Effector memory CD8-positive, alpha-beta T cell (primary cell): ENCODE measurements around the gene TNFAIP6.
"Not testable (repeated sequence)": the region's sequence is repeated elsewhere in the genome, so short reads cannot be mapped to it uniquely, and the experiment has no call there.

ENCODE experiments used
- ATAC-seq: fragments of 150-1000 bp; cut with Tn5 transposase; replicated peaks from 2 replicates; pipeline ENCODE4 v1.10.0; 2021; ENCODE audit warnings: mild to moderate bottlenecking, moderate library complexity
- DNase-seq, 3 experiments: peaks; one replicate each; pipeline ENCODE4 v3.0.0; 2021
- H3K27ac Mint-ChIP-seq, 2 donors: one replicate each; pipeline ENCODE4 v1.8.0; 2022; ENCODE audit warnings: mild to moderate bottlenecking in 2 of 2, mixed read lengths in 2 of 2, moderate library complexity in 2 of 2
- H3K27me3 Mint-ChIP-seq, 2 donors: one replicate each; pipeline ENCODE4 v1.8.0; 2022; ENCODE audit warnings: mixed read lengths in 2 of 2
- H3K36me3 Mint-ChIP-seq: one replicate; pipeline ENCODE4 v1.8.0; 2022; ENCODE audit warnings: mild to moderate bottlenecking, moderate library complexity, mixed read lengths; ENCODE audit not compliant: insufficient read depth
- H3K4me1 Mint-ChIP-seq, 2 donors: one replicate each; pipeline ENCODE4 v1.8.0; 2022; ENCODE audit warnings: low read depth in 2 of 2, mixed read lengths in 2 of 2
- H3K4me3 Mint-ChIP-seq, 2 donors: one replicate each; pipeline ENCODE4 v1.8.0; 2022; ENCODE audit warnings: mild to moderate bottlenecking in 2 of 2, mixed read lengths in 2 of 2, moderate library complexity in 2 of 2
- H3K9me3 Mint-ChIP-seq, 2 donors: one replicate each; pipeline ENCODE4 v1.8.0; 2022; ENCODE audit warnings: mixed read lengths in 2 of 2

TNFAIP6 gene

DNA sequence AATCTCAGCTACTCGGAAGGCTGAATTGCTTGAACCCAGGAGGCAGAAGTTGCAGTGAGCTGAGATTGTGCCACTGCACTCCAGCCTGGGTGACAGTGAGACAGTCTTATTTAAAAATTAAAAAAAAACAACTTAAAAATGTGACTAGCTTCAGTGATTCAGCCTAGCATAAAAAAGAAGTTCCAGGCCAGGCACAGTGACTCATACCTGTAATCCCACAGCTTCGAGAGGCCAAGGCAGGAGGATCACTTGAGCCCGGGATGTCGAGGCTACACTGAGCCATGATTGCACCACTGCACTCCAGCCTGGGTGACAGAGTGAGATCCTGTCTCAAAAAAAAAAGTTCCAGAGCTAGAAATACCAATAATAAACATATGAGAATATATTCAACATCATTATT lies 13.2 kb upstream of the TNFAIP6 start:
- H3K36me3 Mint-ChIP-seq, ATAC-seq, H3K4me1 Mint-ChIP-seq, DNase-seq, H3K9me3 Mint-ChIP-seq, H3K27ac Mint-ChIP-seq, H3K4me3 Mint-ChIP-seq: not testable (repeated sequence)
- H3K27me3 Mint-ChIP-seq = peaks cover 6 to 13% of the 10 kb centered on the region in 2 donors

DNA sequence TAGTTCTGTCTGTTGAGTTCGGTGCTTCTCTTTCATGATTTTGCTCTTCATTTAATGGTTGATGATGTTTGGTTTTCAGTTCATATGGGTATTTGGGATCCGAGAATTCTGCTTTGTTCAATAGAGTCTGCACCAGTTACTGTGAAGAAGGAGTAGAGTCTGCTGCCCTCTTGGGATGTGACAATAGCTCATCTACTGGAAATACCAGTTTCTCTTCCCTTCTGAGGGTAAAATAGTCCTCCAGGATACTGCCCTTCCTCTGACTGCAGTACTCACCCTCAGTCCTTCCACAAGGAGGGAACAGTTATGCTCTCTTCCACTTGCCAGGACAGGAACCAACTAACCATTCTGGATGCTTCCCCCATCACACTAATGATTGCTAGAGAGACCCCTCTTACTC lies 12.5 kb upstream of the TNFAIP6 start:
- DNase-seq (no peak), ATAC-seq (no peak)
- Mint-ChIP-seq H3K36me3 (no peaks in the 10 kb centered on the region), H3K4me3 (no peak overlapping the region), H3K4me1 (no peaks in the 10 kb centered on the region), H3K27me3 (peaks cover 6 to 13% of the 10 kb centered on the region in 2 donors), H3K9me3 (peaks cover 0 to 3% of the 10 kb centered on the region in 2 donors), H3K27ac (no peak overlapping the region)

DNA sequence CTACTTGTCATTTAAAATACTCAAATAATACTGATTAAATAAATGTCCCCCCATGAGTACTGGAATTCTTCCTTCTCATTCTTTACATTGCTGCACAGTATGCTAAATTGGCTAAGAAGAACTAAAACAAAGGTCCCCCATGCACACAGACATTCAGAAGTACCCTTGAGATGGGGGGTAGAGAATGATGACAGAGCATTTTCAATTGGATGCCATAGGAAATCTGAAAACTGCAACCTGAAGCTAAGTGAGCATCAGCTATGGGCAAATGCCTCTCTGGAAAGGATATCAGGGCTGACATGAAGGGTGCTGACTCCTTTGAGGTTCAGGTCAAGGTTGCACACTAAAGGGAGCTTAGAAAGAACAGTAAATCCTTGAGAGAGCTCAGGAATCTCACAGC lies 10.1 kb upstream of the TNFAIP6 start:
- ATAC-seq = no peak
- no peak for DNase-seq
- Mint-ChIP-seq H3K27ac (no peak overlapping the region), H3K4me1 (no peaks in the 10 kb centered on the region), H3K27me3 (peaks cover 0 to 6% of the 10 kb centered on the region in 2 donors), H3K36me3 (no peaks in the 10 kb centered on the region), H3K9me3 (no peaks in the 10 kb centered on the region), H3K4me3 (no peak overlapping the region)

DNA sequence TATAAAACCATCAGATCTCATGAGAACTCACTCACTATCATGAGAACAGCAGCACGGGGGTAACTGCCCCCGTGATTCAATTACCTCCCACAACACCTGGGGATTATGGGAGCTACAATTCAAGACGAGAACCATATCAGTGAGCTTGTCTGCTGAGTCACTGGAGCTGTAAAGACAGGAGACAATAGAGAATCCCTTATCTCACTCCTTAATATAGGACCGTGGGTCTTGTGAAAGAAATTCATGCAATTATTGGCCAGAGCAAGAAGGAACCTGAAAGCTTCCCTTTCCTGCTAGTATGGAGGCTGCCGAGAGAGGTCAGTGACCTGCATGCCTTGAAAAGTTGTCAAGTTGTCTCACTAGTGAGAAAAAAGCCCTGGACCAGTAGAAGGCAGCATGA lies 9.5 kb upstream of the TNFAIP6 start:
- Mint-ChIP-seq H3K4me3 (no peak overlapping the region), H3K36me3 (no peaks in the 10 kb centered on the region), H3K27ac (no peak overlapping the region), H3K9me3 (no peaks in the 10 kb centered on the region), H3K27me3 (peaks cover 0 to 6% of the 10 kb centered on the region in 2 donors), H3K4me1 (no peaks in the 10 kb centered on the region)
- no peak for ATAC-seq
- no peak for DNase-seq

DNA sequence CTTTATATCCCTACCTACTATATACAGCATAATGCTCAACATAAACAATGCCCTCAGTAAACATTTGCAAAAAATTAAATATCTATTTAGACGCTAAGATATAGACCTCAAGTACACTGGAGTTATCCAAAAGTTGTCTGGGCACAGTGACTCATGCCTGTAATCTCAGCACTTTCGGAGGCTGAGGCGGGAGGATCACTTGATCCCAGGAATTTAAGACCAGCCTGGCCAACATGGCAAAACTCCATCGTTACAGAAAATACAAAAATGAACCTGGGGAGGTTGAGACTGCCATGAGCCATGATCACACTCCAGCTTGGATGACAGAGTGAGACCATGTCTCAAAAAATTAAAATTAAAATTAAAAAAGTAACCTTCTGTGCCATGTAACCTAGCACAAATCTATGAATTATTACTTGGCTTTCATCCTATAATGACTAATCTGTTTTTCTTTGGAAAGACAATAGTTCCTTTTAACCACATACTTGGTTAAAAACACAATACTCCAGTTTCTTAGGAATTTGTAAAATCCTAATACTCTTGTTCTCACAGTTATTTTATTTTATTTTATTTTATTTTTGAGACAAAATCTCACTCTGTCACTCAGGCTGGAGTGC lies 6.7 kb upstream of the TNFAIP6 start:
- Mint-ChIP-seq H3K27me3 (peaks cover 0 to 11% of the 10 kb centered on the region in 2 donors), H3K36me3 (no peaks in the 10 kb centered on the region), H3K27ac (no peak overlapping the region), H3K4me3 (no peak overlapping the region), H3K9me3 (no peaks in the 10 kb centered on the region), H3K4me1 (no peaks in the 10 kb centered on the region)
- no peak for DNase-seq
- no peak for ATAC-seq

DNA sequence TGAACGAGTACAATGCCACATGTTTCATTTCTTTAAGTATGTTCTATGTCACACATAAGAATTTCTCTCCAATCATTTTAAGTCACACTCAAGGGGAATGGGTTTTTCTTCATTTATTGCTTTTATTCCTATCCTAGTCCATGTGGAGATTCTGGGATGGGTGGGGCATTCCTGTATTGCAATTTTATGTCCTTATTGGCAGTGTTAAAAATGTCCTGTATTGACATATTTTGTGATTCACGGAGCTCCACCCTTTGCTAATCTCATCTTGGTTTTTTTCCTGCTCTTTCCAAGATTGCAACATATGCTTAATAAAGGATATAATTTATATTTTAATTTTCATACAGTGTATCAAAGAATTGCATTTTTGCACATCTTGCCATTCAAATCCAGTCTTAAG lies 3.4 kb upstream of the TNFAIP6 start:
- H3K9me3 Mint-ChIP-seq = no peaks in the 10 kb centered on the region
- peaks cover 0 to 11% of the 10 kb centered on the region in 2 donors for H3K27me3 Mint-ChIP-seq
- H3K4me3 Mint-ChIP-seq = no peak overlapping the region
- H3K36me3 Mint-ChIP-seq = no peaks in the 10 kb centered on the region
- no peak overlapping the region for H3K27ac Mint-ChIP-seq
- no peak for ATAC-seq
- no peaks in the 10 kb centered on the region for H3K4me1 Mint-ChIP-seq
- no peak for DNase-seq

DNA sequence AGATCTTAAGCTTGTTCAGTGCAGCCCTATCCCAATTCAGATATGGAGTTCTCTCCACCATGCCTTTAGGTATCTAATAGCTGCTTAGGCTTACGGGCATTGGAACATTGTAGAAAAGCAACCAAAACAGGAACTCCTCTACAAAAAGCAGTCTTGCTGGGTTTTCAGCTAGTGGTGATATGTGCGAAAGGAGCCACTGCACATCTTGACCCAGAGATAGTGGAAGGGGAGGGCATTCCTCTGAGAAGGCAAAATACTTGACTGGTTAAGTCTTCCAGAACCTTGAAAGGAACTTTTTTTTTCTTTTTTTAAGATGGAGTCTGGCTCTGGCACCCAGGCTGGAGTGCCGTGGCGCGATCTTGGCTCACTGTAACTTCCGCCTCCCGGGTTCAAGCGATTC lies 2.6 kb upstream of the TNFAIP6 start:
- peaks cover 0 to 13% of the 10 kb centered on the region in 2 donors for H3K27me3 Mint-ChIP-seq
- H3K4me3 Mint-ChIP-seq = no peak overlapping the region
- no peaks in the 10 kb centered on the region for H3K4me1 Mint-ChIP-seq
- H3K27ac Mint-ChIP-seq = no peak overlapping the region
- H3K36me3 Mint-ChIP-seq = no peaks in the 10 kb centered on the region
- ATAC-seq (no peak), DNase-seq (no peak)
- H3K9me3 Mint-ChIP-seq = no peaks in the 10 kb centered on the region

DNA sequence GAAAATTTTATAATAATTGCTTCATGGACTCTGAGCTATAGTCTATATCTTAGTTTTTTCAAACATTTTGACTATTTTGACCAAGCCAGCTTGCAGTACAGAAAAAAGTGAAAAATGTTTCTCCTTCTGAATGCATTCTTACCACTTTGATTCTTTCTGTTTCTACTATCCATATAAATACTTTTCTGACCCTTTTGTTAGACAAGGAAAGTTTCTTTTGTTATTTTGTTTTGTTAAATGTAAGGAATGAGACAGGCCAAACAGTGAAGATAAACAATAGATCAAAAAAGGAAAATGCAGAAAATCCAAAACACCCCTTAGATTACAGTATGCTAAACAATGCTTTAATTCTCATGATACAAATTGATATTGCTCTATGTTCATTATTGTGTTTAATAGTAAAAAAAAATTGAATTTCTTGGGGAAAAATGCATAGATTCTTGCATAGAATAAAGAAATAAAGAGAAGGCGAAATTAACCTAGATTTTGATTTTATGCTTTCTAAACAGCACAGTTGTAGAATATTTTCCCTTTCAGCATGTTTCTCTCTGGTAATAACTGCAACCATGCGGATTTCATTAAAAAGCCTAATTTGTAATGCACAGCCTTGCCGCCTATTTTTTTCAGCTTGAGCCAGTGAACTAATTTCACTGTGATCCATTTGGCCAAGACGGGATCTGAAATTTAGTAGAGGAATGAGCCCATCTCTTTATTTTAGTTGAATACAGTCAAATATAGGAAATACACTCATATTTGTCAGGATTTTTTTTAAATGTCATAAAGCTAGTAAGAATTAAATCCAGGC lies 976 bp downstream of the TNFAIP6 start:
- no peaks in the 10 kb centered on the region for H3K36me3 Mint-ChIP-seq
- H3K27ac Mint-ChIP-seq = no peak overlapping the region
- peaks cover 0 to 24% of the 10 kb centered on the region in 2 donors for H3K27me3 Mint-ChIP-seq
- no peak for DNase-seq
- H3K4me3 Mint-ChIP-seq = no peak overlapping the region
- no peak for ATAC-seq
- no peaks in the 10 kb centered on the region for H3K4me1 Mint-ChIP-seq
- H3K9me3 Mint-ChIP-seq = no peaks in the 10 kb centered on the region

DNA sequence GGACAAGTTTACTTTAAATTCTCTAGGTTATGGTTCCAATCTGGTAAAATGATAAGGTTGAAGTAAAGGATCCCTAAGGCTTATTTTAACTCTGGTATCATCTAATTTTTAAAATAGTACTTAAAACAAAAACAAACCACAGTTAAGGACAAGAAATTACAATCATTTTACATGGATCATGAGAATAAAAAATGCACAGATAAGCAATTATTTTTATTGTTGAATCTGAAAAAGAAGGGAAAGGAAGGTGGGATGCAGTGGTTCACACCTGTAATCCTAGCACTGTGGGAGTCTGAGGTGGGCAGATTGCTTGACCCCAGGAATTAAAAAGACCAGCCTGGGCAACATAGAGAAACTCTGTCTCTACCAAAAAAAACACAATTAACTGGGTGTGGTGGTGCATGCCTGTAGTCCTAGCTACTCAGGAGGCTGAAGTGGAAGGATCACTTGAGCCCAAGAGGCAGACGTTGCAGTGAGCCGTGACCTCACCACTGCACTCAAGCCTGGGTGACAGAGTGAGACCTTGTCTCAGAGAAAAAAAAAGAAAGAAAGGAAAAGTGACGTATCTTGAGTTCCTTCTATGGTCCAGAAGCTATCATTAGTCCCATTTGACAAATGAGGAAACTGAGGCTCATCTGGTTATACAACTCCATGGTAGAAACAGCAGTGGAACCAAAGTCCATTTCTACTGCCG lies 2.5 kb downstream of the TNFAIP6 start:
- no peak overlapping the region for H3K27ac Mint-ChIP-seq
- ATAC-seq = no peak
- H3K4me1 Mint-ChIP-seq = no peaks in the 10 kb centered on the region
- DNase-seq = no peak
- H3K9me3 Mint-ChIP-seq = no peaks in the 10 kb centered on the region
- H3K27me3 Mint-ChIP-seq = peaks cover 0 to 13% of the 10 kb centered on the region in 2 donors
- no peaks in the 10 kb centered on the region for H3K36me3 Mint-ChIP-seq
- H3K4me3 Mint-ChIP-seq = no peak overlapping the region

DNA sequence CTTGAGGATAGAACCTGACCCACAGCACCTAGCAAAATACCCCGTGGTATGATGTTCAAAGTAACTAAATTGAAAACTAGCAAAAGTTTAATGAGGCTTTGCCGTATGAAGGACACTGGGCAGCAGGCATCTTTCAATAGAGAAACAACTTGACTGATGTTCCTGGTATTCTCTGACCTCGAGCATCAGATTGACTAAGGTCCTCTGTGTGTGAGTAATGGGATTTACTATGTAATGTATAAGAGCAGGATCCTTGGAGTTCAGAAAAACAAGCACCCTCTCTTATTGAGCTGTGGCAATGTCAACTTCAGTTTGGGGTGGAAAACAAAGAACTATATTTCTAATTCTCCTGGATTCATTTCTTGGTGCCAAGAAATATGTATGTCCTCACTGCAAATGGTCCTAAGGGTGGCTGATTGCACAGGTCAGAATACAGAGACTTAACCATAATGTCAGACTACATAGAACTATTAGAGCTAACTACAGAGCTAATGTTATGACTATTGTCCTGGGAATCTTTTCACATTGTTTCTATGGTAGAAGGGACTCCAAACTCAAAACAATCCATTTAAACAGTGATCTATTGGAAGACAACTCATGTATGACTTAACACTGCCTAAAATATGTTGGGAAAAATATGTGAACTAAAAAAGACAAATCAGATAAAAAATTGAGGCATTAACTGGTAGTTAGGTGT lies 4.4 kb downstream of the TNFAIP6 start:
- no peaks in the 10 kb centered on the region for H3K9me3 Mint-ChIP-seq
- ATAC-seq (no peak), DNase-seq (no peak)
- peaks cover 0 to 13% of the 10 kb centered on the region in 2 donors for H3K27me3 Mint-ChIP-seq
- H3K27ac Mint-ChIP-seq = no peak overlapping the region
- H3K4me1 Mint-ChIP-seq = no peaks in the 10 kb centered on the region
- H3K4me3 Mint-ChIP-seq = no peak overlapping the region
- no peaks in the 10 kb centered on the region for H3K36me3 Mint-ChIP-seq

DNA sequence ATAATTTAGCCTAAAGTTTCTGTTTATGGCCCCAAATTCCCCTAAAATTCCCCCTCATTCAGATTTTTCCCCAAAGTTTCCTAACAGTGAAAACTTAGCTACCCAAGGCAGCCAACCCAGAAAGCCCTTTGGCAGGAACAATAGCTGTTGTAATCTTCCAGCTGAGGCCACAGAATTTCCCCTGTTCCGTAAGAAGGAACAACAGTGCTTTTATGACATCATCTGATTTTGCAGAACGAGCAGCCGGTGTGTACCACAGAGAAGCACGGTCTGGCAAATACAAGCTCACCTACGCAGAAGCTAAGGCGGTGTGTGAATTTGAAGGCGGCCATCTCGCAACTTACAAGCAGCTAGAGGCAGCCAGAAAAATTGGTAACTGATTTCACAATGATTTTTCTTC lies 6.3 kb downstream of the TNFAIP6 start:
- H3K9me3 Mint-ChIP-seq = no peaks in the 10 kb centered on the region
- ATAC-seq (no peak), DNase-seq (no peak)
- peaks cover 0 to 13% of the 10 kb centered on the region in 2 donors for H3K27me3 Mint-ChIP-seq
- no peak overlapping the region for H3K27ac Mint-ChIP-seq
- no peaks in the 10 kb centered on the region for H3K4me1 Mint-ChIP-seq
- no peak overlapping the region for H3K4me3 Mint-ChIP-seq
- no peaks in the 10 kb centered on the region for H3K36me3 Mint-ChIP-seq

DNA sequence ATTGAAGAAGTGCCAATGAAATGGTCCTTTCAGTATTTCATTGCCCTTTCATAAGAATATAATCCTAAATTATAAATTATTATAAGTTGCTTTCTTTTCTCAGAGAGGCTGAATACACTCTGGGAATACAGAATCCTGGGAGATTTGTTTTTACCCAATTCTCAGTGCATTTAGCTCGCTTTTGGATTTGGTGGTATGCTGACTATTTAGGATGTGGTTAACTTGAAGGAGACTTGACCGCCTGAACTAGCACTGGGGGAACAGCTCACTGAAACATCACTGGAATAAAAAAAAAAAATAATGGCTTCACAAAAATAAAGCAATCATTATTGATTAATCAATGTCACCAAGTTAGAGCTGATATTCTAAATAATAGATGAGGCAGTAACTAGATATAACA lies 10.2 kb downstream of the TNFAIP6 start:
- DNase-seq (no peak), ATAC-seq (no peak)
- Mint-ChIP-seq H3K9me3 (no peaks in the 10 kb centered on the region), H3K4me3 (no peak overlapping the region), H3K27ac (no peak overlapping the region), H3K4me1 (no peaks in the 10 kb centered on the region), H3K36me3 (no peaks in the 10 kb centered on the region), H3K27me3 (no peaks in the 10 kb centered on the region)

DNA sequence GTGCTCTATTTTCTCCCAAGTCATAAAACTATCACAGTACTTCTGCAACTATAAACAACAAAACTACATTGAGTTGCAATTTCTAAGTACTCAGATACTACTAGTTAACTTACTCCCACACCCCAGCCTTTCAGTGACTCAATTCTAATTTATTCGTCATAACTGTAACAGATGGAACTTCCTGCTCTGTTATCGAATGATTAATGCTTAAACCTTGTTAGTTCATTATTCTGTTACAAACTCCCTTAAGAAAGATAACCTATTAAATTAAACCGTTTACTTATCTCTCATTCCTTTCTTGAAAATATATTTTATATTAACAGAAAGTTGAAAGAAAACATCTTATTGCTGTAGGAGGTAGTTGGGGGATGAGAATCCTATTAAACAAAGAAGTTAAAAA lies 17.0 kb downstream of the TNFAIP6 start:
- ATAC-seq = no peak
- no peaks in the 10 kb centered on the region for H3K27me3 Mint-ChIP-seq
- H3K9me3 Mint-ChIP-seq = no peaks in the 10 kb centered on the region
- H3K4me3 Mint-ChIP-seq = no peak overlapping the region
- no peaks in the 10 kb centered on the region for H3K4me1 Mint-ChIP-seq
- no peaks in the 10 kb centered on the region for H3K36me3 Mint-ChIP-seq
- DNase-seq = no peak
- no peak overlapping the region for H3K27ac Mint-ChIP-seq
